HFF-Myc (cell line): ENCODE data around the gene SUPT7L.

Experiments
- DNase-seq: peaks from one replicate; pipeline ENCODE4 v3.0.0-alpha.2; 2011; ENCODE audit warnings: low read depth; ENCODE audit errors: extremely low read depth
- H3K4me3 ChIP-seq: replicated peaks from 2 replicates; pipeline ENCODE4 v1.5.1; 2011; ENCODE audit warnings: low read depth, mild to moderate bottlenecking, control low read depth, low read length
- CTCF ChIP-seq: IDR thresholded peaks from 2 replicates; pipeline ENCODE4 v1.5.1; 2012; ENCODE audit warnings: mild to moderate bottlenecking, low read depth, low read length, control low read depth; ENCODE audit errors: missing control alignments

The SUPT7L gene

DNA sequence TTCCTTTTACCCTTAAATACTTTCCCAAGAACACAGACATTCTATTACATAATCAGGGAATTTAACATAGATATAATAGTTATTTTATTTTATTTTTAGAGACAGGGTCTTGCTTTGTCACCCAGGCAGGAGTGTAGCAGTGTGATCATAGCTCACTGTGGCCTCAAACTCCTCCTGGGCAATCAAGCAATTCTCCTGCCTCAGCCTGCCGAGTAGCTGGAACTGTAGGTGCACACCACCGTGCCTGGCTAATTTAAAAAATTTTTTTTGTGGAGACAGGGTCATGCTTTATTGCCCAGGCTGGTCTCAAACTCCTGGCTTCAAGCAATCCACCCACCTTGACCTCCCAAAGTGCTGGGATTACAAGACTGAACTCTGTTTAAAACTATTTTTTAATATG, 45.9 kb upstream of the SUPT7L start:
- H3K4me3 ChIP-seq: no peak overlapping the region
- DNase-seq: no peak
- no peak for TF ChIP-seq CTCF

DNA sequence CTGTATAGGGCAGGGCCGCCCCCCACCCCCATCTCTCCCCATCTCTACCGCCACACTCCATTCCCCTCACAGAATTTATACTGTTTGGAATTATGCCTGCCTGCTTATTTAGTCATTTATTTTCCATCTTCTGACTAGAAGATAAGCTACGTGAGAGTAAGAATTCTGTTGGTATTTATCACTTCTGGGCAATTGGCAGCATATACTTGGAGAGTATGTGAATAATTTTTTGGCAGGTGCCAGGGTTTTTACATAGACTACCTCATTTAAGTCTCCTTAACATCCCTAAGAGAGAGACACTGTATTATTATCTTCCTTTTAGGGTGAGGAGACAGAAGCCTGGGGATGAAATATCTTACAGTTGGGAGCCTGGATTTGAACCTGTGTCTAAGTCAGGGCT, 45.3 kb upstream of the SUPT7L start:
- TF ChIP-seq CTCF: no peak
- DNase-seq: no peak
- H3K4me3 ChIP-seq: no peak overlapping the region

GRCh38 chr2:27708257-27708654, 44.8 kb upstream of the SUPT7L start:
- H3K4me3 ChIP-seq: no peak overlapping the region
- TF ChIP-seq CTCF: no peak
- DNase-seq: no peak

DNA sequence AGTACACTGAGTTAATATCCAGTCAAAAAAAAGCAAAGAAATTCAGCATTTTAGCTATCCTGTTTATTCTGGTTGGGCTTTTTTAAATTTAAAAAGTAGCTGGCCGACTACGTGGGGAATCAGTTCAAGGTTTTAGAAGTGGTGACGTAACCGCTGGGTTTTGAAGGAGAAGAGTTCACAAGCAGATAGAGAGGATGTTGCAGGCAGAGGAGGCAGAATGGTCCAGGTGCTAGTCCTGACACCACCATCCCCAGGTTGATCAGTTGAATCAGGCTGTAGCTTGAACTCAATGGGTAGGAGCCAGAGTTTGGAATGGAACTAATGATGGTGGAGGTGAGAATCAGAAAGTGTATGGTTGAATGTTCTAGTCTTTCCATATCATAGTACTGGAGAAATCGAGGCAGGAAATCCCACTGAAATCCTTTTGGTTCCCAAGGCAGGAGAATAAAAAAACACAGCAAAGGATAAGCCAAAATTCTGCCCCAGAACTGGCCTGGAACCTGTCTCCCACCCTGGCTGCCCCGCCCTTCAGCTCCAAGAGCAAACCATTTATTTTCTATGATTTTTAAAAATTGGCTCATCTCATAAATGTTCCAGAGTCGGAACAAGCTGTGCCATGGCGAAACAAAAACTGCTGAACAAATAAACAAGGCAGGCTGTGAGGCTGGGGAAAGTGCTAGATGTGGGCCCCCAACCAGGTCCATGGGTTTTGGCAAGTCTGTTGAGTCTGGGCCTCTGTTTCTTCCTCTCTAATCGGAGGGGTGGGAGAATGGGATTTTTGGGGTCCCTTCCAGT, 44.2 kb upstream of the SUPT7L start:
- H3K4me3 ChIP-seq: no peak overlapping the region
- TF ChIP-seq CTCF: no peak
- DNase-seq: no peak

GRCh38 chr2:27705851-27706622, 42.6 kb upstream of the SUPT7L start:
- DNase-seq: peak; percentile 88
- H3K4me3 ChIP-seq: no peak overlapping the region
- TF ChIP-seq CTCF: no peak

- no peak for DNase-seq
- H3K4me3 ChIP-seq: no peak overlapping the region
- no peak for TF ChIP-seq CTCF
Measured at GRCh38 chr2:27704342-27704876, 41.0 kb upstream of the SUPT7L start.
